ENCODE measurements around the gene PLEKHO2. TPM values are rescaled to one million over a fixed set of nuclear protein-coding genes. Genes with fewer than 3 reads are reported as not detected.
A peak's percentile ranks its signal among the peaks of the same experiment; 100 is the strongest.

The PLEKHO2 gene
- total RNA-seq, 1 donor from 2014 or later: 18.0 TPM

DNA sequence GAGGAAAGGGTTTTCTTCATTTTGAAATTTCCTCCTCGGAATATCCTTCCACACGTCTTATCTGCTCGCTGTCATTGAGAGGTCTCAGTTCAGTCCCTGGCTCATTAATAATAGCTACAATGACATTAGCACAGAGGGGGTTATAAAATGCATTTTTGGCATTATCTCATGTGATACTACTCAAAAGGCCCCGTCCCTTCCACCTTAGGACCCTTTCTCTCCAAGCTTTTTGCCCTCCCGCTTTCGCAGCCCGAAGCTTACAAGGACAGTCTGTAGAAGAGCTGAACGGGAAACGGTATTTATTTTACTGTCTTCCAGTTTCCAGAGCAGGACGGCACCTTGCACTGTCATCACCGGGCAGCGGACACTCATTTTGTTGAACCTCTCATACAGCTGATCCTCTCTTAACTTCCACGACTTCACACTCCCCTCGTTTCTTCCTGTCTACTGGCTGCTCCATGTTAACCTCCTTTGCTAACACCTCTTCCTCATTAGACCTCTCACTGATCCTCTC is 5.6 kb upstream of the PLEKHO2 start:
- no peak for DNase-seq
- H3K4me3 Mint-ChIP-seq (ENCODE audit: unreplicated experiment): peak overlapping the region; percentile 32
- no peaks in the 10 kb centered on the region for H3K36me3 Mint-ChIP-seq (ENCODE audit: unreplicated experiment)
- TF ChIP-seq, protein P1, sequence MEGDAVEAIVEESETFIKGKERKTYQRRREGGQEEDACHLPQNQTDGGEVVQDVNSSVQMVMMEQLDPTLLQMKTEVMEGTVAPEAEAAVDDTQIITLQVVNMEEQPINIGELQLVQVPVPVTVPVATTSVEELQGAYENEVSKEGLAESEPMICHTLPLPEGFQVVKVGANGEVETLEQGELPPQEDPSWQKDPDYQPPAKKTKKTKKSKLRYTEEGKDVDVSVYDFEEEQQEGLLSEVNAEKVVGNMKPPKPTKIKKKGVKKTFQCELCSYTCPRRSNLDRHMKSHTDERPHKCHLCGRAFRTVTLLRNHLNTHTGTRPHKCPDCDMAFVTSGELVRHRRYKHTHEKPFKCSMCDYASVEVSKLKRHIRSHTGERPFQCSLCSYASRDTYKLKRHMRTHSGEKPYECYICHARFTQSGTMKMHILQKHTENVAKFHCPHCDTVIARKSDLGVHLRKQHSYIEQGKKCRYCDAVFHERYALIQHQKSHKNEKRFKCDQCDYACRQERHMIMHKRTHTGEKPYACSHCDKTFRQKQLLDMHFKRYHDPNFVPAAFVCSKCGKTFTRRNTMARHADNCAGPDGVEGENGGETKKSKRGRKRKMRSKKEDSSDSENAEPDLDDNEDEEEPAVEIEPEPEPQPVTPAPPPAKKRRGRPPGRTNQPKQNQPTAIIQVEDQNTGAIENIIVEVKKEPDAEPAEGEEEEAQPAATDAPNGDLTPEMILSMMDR (IDR thresholded peaks at IDR 0.05; ENCODE audit: partially characterized antibody, unreplicated experiment): peak; percentile 11
- peaks cover 16% of the 10 kb centered on the region for H3K27me3 Mint-ChIP-seq (ENCODE audit: unreplicated experiment)
- peaks cover 6% of the 10 kb centered on the region for H3K9me3 Mint-ChIP-seq (ENCODE audit: unreplicated experiment)
- peaks cover 7% of the 10 kb centered on the region for H3K4me1 Mint-ChIP-seq (ENCODE audit: low read depth, unreplicated experiment)
- H3K27ac Mint-ChIP-seq (ENCODE audit: unreplicated experiment): peak overlapping the region; percentile 5

DNA sequence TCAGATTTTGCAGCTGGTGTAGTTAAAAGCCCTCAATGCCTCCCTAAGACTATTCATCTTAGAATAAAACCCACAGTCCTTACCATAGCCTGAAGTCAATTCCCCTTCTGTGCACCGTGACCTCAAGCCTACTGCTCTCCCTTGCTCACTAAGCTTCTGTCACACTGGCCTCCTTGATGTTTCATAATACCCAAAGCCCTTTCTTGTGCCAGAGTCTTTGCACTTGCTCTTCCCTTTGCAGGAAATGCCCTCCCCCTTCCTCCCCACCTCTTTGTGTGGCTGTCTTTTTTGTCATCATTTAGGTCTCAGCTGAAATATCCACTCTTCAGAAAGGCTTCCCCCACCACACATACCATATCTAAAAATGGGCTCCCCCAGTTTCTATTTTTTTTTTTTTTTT is 4.2 kb upstream of the PLEKHO2 start:
- no peaks in the 10 kb centered on the region for H3K36me3 Mint-ChIP-seq (ENCODE audit: unreplicated experiment)
- H3K4me3 Mint-ChIP-seq (ENCODE audit: unreplicated experiment): no peak overlapping the region
- peaks cover 21% of the 10 kb centered on the region for H3K27me3 Mint-ChIP-seq (ENCODE audit: unreplicated experiment)
- no peak overlapping the region for H3K27ac Mint-ChIP-seq (ENCODE audit: unreplicated experiment)
- no peak for DNase-seq
- peaks cover 8% of the 10 kb centered on the region for H3K9me3 Mint-ChIP-seq (ENCODE audit: unreplicated experiment)
- peaks cover 7% of the 10 kb centered on the region for H3K4me1 Mint-ChIP-seq (ENCODE audit: low read depth, unreplicated experiment)
- TF ChIP-seq, protein P1 (IDR thresholded peaks at IDR 0.05; ENCODE audit: partially characterized antibody, unreplicated experiment): no peak

DNA sequence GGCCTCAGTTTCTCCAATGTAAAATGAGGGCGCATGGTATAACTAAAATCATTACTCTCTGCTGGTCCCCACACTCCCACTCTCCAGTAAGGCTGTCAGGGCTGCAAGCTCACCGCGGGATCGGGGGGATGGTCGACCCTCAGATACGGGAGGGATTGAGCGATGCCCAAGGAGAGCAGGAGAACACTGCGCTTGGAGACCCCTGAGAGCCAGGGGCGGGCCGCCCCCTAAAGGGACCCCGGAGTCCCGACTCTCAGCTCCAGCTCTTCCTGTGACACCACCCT is 713 bp upstream of the PLEKHO2 start:
- Mint-ChIP-seq H3K27ac (ENCODE audit: unreplicated experiment) (peak overlapping the region; percentile 90), H3K4me3 (ENCODE audit: unreplicated experiment) (peak overlapping the region; percentile 84), H3K36me3 (ENCODE audit: unreplicated experiment) (no peaks in the 10 kb centered on the region), H3K9me3 (ENCODE audit: unreplicated experiment) (peaks cover 14% of the 10 kb centered on the region), H3K27me3 (ENCODE audit: unreplicated experiment) (peaks cover 20% of the 10 kb centered on the region), H3K4me1 (ENCODE audit: low read depth, unreplicated experiment) (peaks cover 20% of the 10 kb centered on the region)
- TF ChIP-seq, protein P1 (IDR thresholded peaks at IDR 0.05; ENCODE audit: partially characterized antibody, unreplicated experiment): no peak
- no peak for DNase-seq

DNA sequence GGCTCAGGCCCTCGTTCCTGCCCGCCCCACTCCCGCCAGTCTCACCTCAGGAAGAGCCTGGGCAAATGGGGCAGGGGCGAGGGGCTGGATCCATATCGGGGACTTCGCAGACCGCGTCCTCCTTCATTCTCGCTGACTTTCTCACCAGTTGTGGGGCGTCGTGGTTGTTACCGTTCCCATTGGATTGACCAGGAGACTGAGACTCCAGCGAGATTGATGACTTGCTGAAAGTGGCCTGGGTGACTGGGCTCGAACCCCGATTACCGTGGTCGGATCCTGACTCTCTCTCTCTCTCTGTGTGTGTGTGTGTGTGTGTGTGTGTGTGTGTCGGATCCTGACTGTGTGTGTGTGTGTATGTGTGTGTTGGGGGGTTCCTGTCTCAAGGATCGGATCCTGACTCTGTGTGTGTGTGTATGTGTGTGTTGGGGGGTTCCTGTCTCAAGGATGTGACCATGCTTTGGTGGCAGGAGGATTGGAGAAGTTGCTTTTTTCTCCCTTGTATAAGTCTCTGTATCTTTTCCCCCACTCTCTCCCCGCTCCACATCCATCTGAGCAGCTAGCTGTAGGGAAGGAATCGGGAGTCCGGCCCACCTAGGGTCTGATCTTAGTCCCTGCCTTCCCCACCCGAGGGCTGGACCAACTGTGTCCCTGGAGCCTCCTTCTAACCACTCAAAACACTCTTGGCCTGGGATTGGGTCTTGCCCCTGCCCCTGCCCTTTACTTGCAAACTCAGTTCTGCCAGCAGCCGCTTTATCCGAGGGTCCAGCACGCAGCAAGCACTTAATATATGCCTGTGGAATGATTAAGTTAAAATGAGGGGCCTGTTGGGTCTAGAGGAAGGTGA is 603 bp downstream of the PLEKHO2 start:
- no peak for DNase-seq
- H3K27ac Mint-ChIP-seq (ENCODE audit: unreplicated experiment): peak overlapping the region; percentile 91
- H3K4me3 Mint-ChIP-seq (ENCODE audit: unreplicated experiment): peak overlapping the region; percentile 99
- peaks cover 14% of the 10 kb centered on the region for H3K9me3 Mint-ChIP-seq (ENCODE audit: unreplicated experiment)
- TF ChIP-seq, protein P1 (IDR thresholded peaks at IDR 0.05; ENCODE audit: partially characterized antibody, unreplicated experiment): no peak
- H3K4me1 Mint-ChIP-seq (ENCODE audit: low read depth, unreplicated experiment): peaks cover 19% of the 10 kb centered on the region
- no peaks in the 10 kb centered on the region for H3K36me3 Mint-ChIP-seq (ENCODE audit: unreplicated experiment)
- peaks cover 17% of the 10 kb centered on the region for H3K27me3 Mint-ChIP-seq (ENCODE audit: unreplicated experiment)

DNA sequence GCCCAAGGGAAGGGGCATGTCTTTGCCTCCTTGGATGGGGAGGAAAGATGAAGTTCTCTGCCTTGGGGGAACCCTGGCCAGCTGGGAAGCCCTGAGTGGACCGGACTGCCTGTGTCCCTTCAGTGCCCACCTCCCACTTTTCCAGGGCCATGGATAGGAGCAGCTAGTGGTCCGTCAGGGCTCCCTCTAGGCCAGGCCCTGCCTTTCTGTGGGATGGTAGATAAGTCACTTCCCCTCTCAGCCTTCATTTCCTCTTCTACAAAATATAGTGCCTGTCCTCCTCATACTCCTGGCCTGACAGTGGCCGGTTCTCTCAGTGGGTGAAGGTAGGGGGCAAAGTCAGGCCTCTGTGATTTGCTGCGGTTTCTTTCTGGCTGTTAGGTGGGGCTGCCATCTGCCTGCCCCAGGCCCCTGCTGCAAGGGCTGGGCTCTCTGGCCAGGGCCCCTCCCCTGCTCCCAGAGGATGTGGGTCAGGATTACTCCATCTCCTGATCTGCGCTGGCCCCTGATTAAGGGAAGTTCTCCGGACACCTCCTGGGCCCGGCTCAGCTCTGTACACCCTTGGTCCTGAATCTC is 1.4 kb downstream of the PLEKHO2 start:
- H3K27ac Mint-ChIP-seq (ENCODE audit: unreplicated experiment): peak overlapping the region; percentile 66

More for the DNA sequence above, 1.4 kb downstream of the PLEKHO2 start:
- Mint-ChIP-seq H3K4me3 (ENCODE audit: unreplicated experiment) (peak overlapping the region; percentile 99), H3K36me3 (ENCODE audit: unreplicated experiment) (no peaks in the 10 kb centered on the region), H3K27me3 (ENCODE audit: unreplicated experiment) (peaks cover 17% of the 10 kb centered on the region), H3K4me1 (ENCODE audit: low read depth, unreplicated experiment) (peaks cover 21% of the 10 kb centered on the region), H3K9me3 (ENCODE audit: unreplicated experiment) (peaks cover 12% of the 10 kb centered on the region)
- TF ChIP-seq, protein P1 (IDR thresholded peaks at IDR 0.05; ENCODE audit: partially characterized antibody, unreplicated experiment): no peak
- DNase-seq: peak; percentile 44
